ENCODE results near the gene GPR146. TPM values are rescaled to one million over a fixed set of nuclear protein-coding genes. Genes with fewer than 3 reads are reported as not detected.
A peak's percentile ranks its signal among the peaks of the same experiment; 100 is the strongest.

The GPR146 gene, protein sequence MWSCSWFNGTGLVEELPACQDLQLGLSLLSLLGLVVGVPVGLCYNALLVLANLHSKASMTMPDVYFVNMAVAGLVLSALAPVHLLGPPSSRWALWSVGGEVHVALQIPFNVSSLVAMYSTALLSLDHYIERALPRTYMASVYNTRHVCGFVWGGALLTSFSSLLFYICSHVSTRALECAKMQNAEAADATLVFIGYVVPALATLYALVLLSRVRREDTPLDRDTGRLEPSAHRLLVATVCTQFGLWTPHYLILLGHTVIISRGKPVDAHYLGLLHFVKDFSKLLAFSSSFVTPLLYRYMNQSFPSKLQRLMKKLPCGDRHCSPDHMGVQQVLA
- total RNA-seq, result 10 to 100 TPM in 1 of 4 donors, 1 to 10 TPM in 1, not detected in 2; 9.2 to 14.5 TPM

DNA sequence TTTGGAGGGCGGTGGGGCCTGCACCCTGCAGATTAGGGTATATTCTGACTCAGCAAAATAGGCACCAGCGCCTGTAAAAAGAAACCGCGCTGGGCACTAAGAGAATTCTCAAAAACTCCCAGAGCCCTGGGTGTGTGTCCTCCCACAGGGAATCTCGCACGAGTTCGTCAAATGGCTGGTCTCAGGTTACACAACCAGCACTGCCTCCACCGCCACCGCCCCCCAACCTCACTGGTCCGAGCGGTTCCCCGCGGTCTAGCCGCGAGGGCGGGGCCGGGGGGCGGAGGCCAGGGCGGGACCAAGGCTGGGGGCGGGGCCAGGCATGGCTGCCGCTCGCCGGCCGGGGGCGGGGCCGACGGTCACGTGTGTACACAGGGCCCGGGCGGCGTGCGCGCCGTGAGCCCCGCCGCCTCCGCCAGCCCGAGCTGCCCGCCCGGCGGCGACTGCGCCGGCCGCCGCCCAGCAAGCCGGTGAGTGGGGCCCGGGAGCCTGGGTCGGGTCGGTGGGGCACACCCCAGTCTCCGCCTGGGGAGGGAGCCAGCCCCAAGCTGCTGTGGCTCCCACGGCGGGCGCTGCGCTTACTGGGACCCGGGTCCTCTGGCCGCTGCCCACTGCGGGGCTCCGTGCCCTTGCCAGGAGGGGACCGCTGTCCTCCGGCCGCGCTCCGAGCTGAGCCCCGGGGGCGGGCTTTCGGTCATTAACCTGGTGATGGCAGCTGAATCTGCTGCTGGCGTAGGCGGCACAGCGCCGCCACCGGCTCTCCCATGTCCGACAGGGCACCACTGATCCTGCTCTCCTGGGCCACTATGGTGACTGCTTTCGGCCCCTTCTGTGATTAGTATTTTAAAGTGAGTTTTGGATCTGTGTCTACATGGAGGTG, at the start of gene GPR146:
GPR146 (plus strand) TSS at position 358 of the 880 bp plus-strand sequence. CDS start 12,970 bp downstream, outside the sequence.
- no peaks in the 10 kb centered on the region for H3K36me3 ChIP-seq
- TF ChIP-seq, protein P1, sequence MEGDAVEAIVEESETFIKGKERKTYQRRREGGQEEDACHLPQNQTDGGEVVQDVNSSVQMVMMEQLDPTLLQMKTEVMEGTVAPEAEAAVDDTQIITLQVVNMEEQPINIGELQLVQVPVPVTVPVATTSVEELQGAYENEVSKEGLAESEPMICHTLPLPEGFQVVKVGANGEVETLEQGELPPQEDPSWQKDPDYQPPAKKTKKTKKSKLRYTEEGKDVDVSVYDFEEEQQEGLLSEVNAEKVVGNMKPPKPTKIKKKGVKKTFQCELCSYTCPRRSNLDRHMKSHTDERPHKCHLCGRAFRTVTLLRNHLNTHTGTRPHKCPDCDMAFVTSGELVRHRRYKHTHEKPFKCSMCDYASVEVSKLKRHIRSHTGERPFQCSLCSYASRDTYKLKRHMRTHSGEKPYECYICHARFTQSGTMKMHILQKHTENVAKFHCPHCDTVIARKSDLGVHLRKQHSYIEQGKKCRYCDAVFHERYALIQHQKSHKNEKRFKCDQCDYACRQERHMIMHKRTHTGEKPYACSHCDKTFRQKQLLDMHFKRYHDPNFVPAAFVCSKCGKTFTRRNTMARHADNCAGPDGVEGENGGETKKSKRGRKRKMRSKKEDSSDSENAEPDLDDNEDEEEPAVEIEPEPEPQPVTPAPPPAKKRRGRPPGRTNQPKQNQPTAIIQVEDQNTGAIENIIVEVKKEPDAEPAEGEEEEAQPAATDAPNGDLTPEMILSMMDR (IDR thresholded peaks at IDR 0.05), result peak; percentile 57 to 84 (median 70)
- TF ChIP-seq EP300 (IDR thresholded peaks at IDR 0.05; ENCODE audit: low read depth), result no peak
- TF ChIP-seq POLR2AphosphoS5 (IDR thresholded peaks at IDR 0.05), result peak; percentile 68 to 80 (median 71)
- peak; percentile 57 for TF ChIP-seq POLR2A (IDR thresholded peaks at IDR 0.05)

DNA sequence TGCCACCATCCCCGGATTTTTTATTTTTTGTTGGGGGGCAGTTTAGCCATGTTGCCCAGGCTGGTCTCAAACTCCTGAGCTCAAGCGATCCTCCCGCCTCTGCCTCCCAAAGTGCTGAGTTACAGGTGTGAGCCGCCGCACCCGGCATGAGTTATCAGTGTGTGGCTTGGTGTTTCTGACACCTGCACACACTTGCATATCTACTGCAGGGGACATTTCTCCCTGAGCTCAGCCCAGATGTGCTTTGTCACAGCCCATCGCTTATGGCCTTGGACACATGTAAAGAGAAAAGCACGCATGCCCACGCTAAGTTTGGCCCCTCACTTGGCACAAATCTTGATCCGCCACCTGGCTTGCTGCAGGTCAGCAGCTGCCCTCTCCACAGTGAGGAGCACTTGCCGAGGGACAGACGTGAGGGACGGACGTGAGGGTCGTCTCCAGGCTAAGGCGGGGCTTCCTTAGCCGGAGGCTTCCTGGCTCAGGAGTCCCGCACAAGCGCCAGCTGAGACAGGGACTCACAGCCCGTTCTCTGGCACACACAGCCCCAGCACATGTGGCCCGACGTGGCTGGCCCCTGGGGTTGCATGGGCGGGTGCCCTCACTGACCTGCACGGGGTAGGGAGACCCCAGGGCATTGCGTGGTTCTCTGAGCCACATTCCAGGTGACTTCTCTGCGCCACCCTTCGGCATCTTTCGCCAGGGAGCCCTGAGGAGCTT, 49.6 kb upstream of the GPR146 start:
- TF ChIP-seq, protein P1 (IDR thresholded peaks at IDR 0.05), result no peak
- TF ChIP-seq EP300 (IDR thresholded peaks at IDR 0.05; ENCODE audit: low read depth), result no peak
- no peak for TF ChIP-seq POLR2A (IDR thresholded peaks at IDR 0.05)
- no peak for TF ChIP-seq POLR2AphosphoS5 (IDR thresholded peaks at IDR 0.05)
- WGBS, 2 donors (ENCODE audit: low coverage in 1 of 2), result 72 to 85% methylated on average over 3 to 28 of the region's 28 CpGs
- Histone ChIP-seq H3K36me3 (no peaks in the 10 kb centered on the region), H3K27ac (no peak overlapping the region), H3K27me3 (no peaks in the 10 kb centered on the region), H3K4me3 (no peak overlapping the region), H3K4me1 (peaks cover 0 to 22% (median 7%) of the 10 kb centered on the region in 4 donors), H3K9me3 (no peaks in the 10 kb centered on the region)
- intact Hi-C loops (cut with DNase I; ENCODE audit: low total_unique reads) (loop anchor here (10.0 kb wide), 1 partner anchor 170 kb away; the partner anchor contains the start of gene ZFAND2A), in situ Hi-C loops (cut with MboI; ENCODE audit: low pct_ligation_motif_present in 1 of 4, low pct_unique_long_range_greater_than_20kb in 1 of 4, low sequenced_read_pairs in 3 of 4) (loop anchor here (5.0 to 25.0 kb wide), 5 partner anchors 68 to 170 kb away; partner anchors contain the start of gene ZFAND2A (in 3 of the 4))
- DNase-seq, result no peak

More for the DNA sequence above, at the start of gene GPR146:
- Histone ChIP-seq H3K27me3 (no peaks in the 10 kb centered on the region), H3K9me3 (no peaks in the 10 kb centered on the region), H3K4me3 (peak within 1 kb of the TSS; percentile 53 to 78 (median 72)), H3K4me1 (peaks cover 21 to 67% (median 40%) of the 10 kb centered on the region in 4 donors), H3K27ac (peak within 1 kb of the TSS; percentile 85 to 94 (median 94))
- DNase-seq, result peak; percentile 98
- intact Hi-C loops (cut with DNase I; ENCODE audit: low total_unique reads), result loop anchor here (2.0 kb wide), 1 partner anchor 16 kb away; no protein-coding TSS in a partner anchor
- WGBS, 2 donors (ENCODE audit: low coverage in 1 of 2), result 0% methylated on average over 34 of the region's 74 CpGs; no CpG with 5 or more reads in 1 of the 2 donors
- in situ Hi-C loops (cut with MboI; ENCODE audit: low pct_ligation_motif_present in 1 of 4, low pct_unique_long_range_greater_than_20kb in 1 of 4, low sequenced_read_pairs in 3 of 4), result no loop called here

DNA sequence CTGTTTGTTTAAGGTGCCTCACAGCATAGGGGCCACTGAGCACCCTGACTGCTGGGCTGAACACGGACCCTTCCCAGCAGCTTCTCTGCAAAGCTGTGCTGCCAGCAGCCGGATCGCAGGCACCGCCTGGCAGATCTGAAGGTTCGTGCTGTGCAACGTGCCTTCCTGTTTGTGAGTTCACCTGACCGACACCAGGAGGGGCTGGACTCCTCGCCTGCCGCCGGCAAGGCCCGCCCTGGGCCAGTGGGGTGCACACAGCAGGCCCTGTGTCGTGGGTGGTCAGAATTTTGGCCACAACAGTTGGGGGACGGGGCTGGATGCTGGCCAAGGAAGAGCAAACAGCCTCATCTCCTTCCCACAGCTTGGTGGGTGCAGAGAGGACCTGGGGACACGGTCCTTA, 48.8 kb upstream of the GPR146 start:
- no peaks in the 10 kb centered on the region for H3K36me3 ChIP-seq
- no peak overlapping the region for H3K4me3 ChIP-seq
- in situ Hi-C loops (cut with MboI; ENCODE audit: low pct_ligation_motif_present in 1 of 4, low pct_unique_long_range_greater_than_20kb in 1 of 4, low sequenced_read_pairs in 3 of 4), result loop anchor here (10.0 to 25.0 kb wide), 4 partner anchors 69 to 169 kb away; partner anchors contain the start of gene ZFAND2A (in 3 of the 4)
- intact Hi-C loops (cut with DNase I; ENCODE audit: low total_unique reads), result loop anchor here (10.0 kb wide), 1 partner anchor 169 kb away; the partner anchor contains the start of gene ZFAND2A
- no peaks in the 10 kb centered on the region for H3K9me3 ChIP-seq
- 88% methylated on average over 13 of the region's 14 CpGs; no CpG with 5 or more reads in 1 of the 2 donors for WGBS, 2 donors (ENCODE audit: low coverage in 1 of 2)
- no peak for DNase-seq
- no peaks in the 10 kb centered on the region for H3K27me3 ChIP-seq
- H3K27ac ChIP-seq, result no peak overlapping the region
- TF ChIP-seq POLR2AphosphoS5 (IDR thresholded peaks at IDR 0.05), result no peak
- TF ChIP-seq POLR2A (IDR thresholded peaks at IDR 0.05), result no peak
- TF ChIP-seq, protein P1 (IDR thresholded peaks at IDR 0.05), result no peak
- no peak for TF ChIP-seq EP300 (IDR thresholded peaks at IDR 0.05; ENCODE audit: low read depth)
- H3K4me1 ChIP-seq, result peaks cover 0 to 22% (median 7%) of the 10 kb centered on the region in 4 donors

All from transverse colon (tissue), 4 donors.